CD4-positive, alpha-beta memory T cell (primary cell): ENCODE measurements around the gene SNRPD3. TPM values are rescaled to one million over a fixed set of nuclear protein-coding genes. Genes with fewer than 3 reads are reported as not detected.

ENCODE experiments used
- CTCF ChIA-PET: fragments of 350-600 bp; sonication (Branson Sonifier 250); formaldehyde crosslinking; loops from one replicate; lab custom pipeline; 2021; ENCODE audit warnings: inconsistent platforms; ENCODE audit not compliant: partially characterized antibody; lab: Charles Lee
- POLR2A ChIA-PET: fragments of 350-600 bp; sonication (Branson Sonifier 250); formaldehyde crosslinking; loops from one replicate; lab custom pipeline; 2021; ENCODE audit not compliant: partially characterized antibody; lab: Charles Lee
- DNase-seq, 5 donors: peaks; one replicate each; pipeline versions ENCODE4 v3.0.0 to v3.0.0-alpha.2; 2020 to 2022; ENCODE audit warnings: mixed read lengths in 1 of 5
- H3K27ac ChIP-seq: one replicate; pipeline ENCODE4 v1.7.0; 2013; ENCODE audit warnings: low read depth, low read length
- H3K27me3 ChIP-seq: 2 replicates; pipeline ENCODE4 v1.7.0; 2013; ENCODE audit warnings: mild to moderate bottlenecking, low read length, moderate library complexity; ENCODE audit not compliant: insufficient read depth
- H3K36me3 ChIP-seq: 2 replicates; pipeline ENCODE4 v1.7.0; 2013; ENCODE audit warnings: mild to moderate bottlenecking, low read length, moderate library complexity; ENCODE audit not compliant: insufficient read depth
- H3K4me1 ChIP-seq: 2 replicates; pipeline ENCODE4 v1.7.0; 2013; ENCODE audit warnings: mild to moderate bottlenecking, low read length, moderate library complexity; ENCODE audit not compliant: insufficient read depth
- H3K4me3 ChIP-seq, 2 donors: one replicate each; pipeline ENCODE4 v1.7.0; 2013; ENCODE audit warnings: low read length in 2 of 2, mild to moderate bottlenecking in 1 of 2
- H3K9me3 ChIP-seq, 2 donors: one replicate each; pipeline ENCODE4 v1.7.0; 2013; ENCODE audit warnings: low read length in 2 of 2, control low read depth in 1 of 2; ENCODE audit not compliant: control insufficient read depth in 1 of 2
- H3K27ac Mint-ChIP-seq, 7 donors: one replicate each; pipeline ENCODE4 v1.8.0; 2020 to 2021; ENCODE audit warnings: mixed read lengths in 7 of 7, mild to moderate bottlenecking in 6 of 7, inconsistent platforms in 3 of 7, moderate library complexity in 3 of 7
- H3K27me3 Mint-ChIP-seq, 2 donors: one replicate each; pipeline ENCODE4 v1.8.0; 2020 to 2021; ENCODE audit warnings: mixed read lengths in 2 of 2
- H3K36me3 Mint-ChIP-seq, 2 donors: one replicate each; pipeline ENCODE4 v1.8.0; 2020 to 2021; ENCODE audit warnings: mixed read lengths in 2 of 2, inconsistent platforms in 1 of 2, mild to moderate bottlenecking in 1 of 2
- H3K4me1 Mint-ChIP-seq, 4 donors: one replicate each; pipeline ENCODE4 v1.8.0; 2020 to 2021; ENCODE audit warnings: mixed read lengths in 4 of 4, mild to moderate bottlenecking in 1 of 4
- H3K4me3 Mint-ChIP-seq, 8 donors: one replicate each; pipeline ENCODE4 v1.8.0; 2020 to 2021; ENCODE audit warnings: mixed read lengths in 8 of 8, mild to moderate bottlenecking in 7 of 8, moderate library complexity in 6 of 8, inconsistent platforms in 3 of 8
- H3K9me3 Mint-ChIP-seq, 8 donors: one replicate each; pipeline ENCODE4 v1.8.0; 2020 to 2021; ENCODE audit warnings: mixed read lengths in 8 of 8, mild to moderate bottlenecking in 5 of 8, inconsistent platforms in 3 of 8, moderate library complexity in 1 of 8
- intact Hi-C: fragments of 100-400 bp; cut with micrococcal nuclease; formaldehyde crosslinking; loops from one replicate; pipeline ENCODE4 v1.15.1; 2023
- polyA plus RNA-seq, 2 donors: library from polyadenylated mRNA; unstranded; fragments of 300-500 nt; fragmentation: Illumina TruSeq; gene quantifications; one replicate each; pipeline ENCODE4 v1.2.3, GENCODE V29; 2021
- total RNA-seq, 2 experiments: library from RNA; stranded (reverse); gene quantifications; one replicate each; pipeline ENCODE4 v1.2.3, GENCODE V29; 2021

The SNRPD3 gene
- total and polyA plus RNA-seq, 4 experiments from 2014 or later: 62.6 to 102 (median 81.3) TPM

DNA sequence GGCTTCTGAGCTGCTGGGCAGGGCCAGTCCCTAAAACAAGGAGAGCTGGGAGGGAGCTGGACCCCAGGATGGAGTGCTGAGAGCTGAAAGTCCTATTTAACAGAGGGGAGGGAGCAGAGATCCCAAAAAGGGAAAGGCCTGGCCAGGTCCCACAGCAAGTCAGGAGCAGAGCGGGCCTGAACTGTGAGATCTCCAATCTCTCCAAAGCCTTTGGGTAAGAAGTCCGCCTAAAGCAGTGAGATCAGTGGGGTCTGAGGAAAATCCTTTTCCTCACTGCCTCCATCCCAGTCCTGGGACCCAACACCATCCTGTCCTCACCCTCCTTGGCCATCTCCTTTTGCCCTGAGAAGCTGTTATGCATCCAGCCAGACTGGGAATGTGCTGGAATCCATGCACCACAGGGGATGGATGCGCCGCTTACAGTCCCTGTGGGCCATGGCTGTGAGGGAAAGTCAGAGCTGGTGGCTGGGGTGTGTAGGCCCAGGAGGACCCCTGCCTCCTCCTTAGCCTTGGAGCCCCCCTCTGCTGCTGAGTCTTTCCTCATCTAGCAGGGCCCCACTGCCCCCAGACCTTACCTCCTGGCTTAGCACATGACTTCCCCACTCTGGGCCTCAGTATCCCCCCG is 28.5 kb downstream of the SNRPD3 start:
- no peak overlapping the region for H3K27ac Mint-ChIP-seq
- CTCF ChIA-PET: no interaction called here
- intact Hi-C loops: no loop called here

DNA sequence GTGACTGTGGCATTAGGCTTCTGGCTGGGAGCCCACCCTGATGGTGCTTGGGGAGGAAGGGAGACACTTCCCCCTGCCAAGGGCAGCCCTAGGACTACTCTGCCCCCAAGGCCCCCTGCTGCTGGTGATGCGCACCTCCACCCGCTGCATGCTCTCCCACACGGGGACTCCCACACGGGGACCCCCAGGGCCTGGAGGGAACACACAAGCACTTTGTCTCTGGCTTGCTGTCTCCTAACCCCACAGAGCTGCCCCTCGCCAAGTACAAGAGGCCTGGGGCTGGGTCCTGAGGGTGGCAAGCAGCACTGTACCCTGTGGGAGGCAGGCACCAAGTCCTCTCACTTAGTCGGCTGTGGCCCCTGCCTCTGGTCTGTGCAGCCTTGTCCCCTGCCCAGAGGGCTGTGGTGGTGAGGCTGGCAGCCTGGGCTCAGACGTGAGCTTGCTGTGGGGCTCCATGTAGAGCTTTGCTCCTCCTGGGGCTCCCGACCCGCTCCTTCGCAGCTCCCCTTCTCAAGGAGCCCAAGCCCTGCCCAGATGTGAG is 29.1 kb downstream of the SNRPD3 start:
- intact Hi-C loops: no loop called here
- Histone ChIP-seq H3K36me3 (no peaks in the 10 kb centered on the region), H3K27ac (no peak overlapping the region), H3K4me3 (no peak overlapping the region), H3K27me3 (no peaks in the 10 kb centered on the region), H3K9me3 (no peaks in the 10 kb centered on the region), H3K4me1 (no peaks in the 10 kb centered on the region)
- Mint-ChIP-seq H3K4me3 (no peak overlapping the region), H3K27ac (no peak overlapping the region), H3K4me1 (no peaks in the 10 kb centered on the region), H3K36me3 (no peaks in the 10 kb centered on the region), H3K9me3 (peaks cover 0 to 2% (median 0%) of the 10 kb centered on the region in 8 donors), H3K27me3 (no peaks in the 10 kb centered on the region)
- ChIA-PET POLR2A (no interaction called here), CTCF (no interaction called here)
- DNase-seq: no peak

More for the DNA sequence above, 28.5 kb downstream of the SNRPD3 start:
- H3K36me3 Mint-ChIP-seq: no peaks in the 10 kb centered on the region
- POLR2A ChIA-PET: no interaction called here
- no peaks in the 10 kb centered on the region for H3K27me3 Mint-ChIP-seq
- DNase-seq: no peak
- no peaks in the 10 kb centered on the region for H3K27me3 ChIP-seq
- no peak overlapping the region for H3K4me3 Mint-ChIP-seq
- H3K4me1 Mint-ChIP-seq: no peaks in the 10 kb centered on the region
- H3K27ac ChIP-seq: no peak overlapping the region
- no peaks in the 10 kb centered on the region for H3K9me3 ChIP-seq
- H3K9me3 Mint-ChIP-seq: peaks cover 0 to 2% (median 0%) of the 10 kb centered on the region in 8 donors
- H3K4me1 ChIP-seq: no peaks in the 10 kb centered on the region
- no peaks in the 10 kb centered on the region for H3K36me3 ChIP-seq
- no peak overlapping the region for H3K4me3 ChIP-seq

DNA sequence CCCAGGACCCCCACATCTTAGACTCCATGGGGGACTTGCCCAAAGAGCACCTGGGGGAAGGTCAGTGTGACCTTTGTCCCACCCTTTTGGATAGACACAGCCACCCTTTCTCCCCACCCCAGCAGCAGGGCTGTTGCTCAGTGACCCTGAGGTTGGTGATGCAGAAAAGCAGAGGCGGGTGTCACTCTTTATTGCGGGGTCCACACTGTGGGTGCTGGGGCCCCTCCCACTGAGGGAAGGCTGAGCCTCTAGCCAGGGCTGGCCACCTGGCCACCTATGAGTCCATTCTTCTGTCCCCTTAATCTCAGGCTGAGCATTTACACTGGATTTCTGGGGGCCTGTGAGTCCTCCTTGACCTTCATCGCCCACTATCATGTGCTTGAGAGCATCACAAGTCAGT is 29.7 kb downstream of the SNRPD3 start:
- Histone ChIP-seq H3K4me1 (no peaks in the 10 kb centered on the region), H3K36me3 (no peaks in the 10 kb centered on the region), H3K4me3 (no peak overlapping the region), H3K9me3 (no peaks in the 10 kb centered on the region), H3K27me3 (no peaks in the 10 kb centered on the region), H3K27ac (no peak overlapping the region)
- no peaks in the 10 kb centered on the region for H3K4me1 Mint-ChIP-seq
- intact Hi-C loops: no loop called here
- no peak for DNase-seq
- no peak overlapping the region for H3K27ac Mint-ChIP-seq
- peaks cover 0 to 2% (median 0%) of the 10 kb centered on the region in 8 donors for H3K9me3 Mint-ChIP-seq
- H3K4me3 Mint-ChIP-seq: no peak overlapping the region
- no peaks in the 10 kb centered on the region for H3K36me3 Mint-ChIP-seq
- ChIA-PET CTCF (no interaction called here), POLR2A (no interaction called here)
- no peaks in the 10 kb centered on the region for H3K27me3 Mint-ChIP-seq

DNA sequence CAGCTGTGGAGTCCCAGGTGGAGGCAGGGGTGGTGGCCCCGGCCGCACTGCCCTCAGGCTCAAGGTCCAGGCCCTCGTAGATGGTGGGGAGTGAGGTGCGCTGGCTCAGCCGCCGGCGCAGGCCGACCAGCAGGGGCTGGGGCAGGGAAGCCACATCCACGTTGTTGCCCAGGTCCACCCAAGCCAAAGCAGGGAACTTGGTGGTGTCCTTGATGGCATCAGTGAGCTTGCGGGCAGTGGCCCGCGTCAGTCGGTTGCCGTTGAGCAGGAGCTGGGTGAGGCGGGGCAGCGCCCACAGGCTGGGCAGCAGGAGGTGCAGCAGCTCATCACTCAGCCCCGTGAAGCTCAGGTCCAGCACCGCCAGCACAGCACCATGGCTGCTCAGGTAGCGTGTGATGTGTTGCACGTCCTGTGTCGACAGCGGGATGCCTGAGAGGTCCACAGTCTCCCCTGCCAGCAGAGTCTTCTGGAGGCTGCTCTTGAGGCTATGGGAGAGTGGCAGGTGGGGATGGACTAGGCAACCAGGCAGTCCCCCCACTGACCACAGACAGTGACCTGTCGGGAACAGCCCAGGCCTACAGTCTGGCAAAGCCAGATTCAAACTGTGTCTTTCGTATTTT is 30.2 kb downstream of the SNRPD3 start:
- Histone ChIP-seq H3K4me1 (no peaks in the 10 kb centered on the region), H3K36me3 (no peaks in the 10 kb centered on the region), H3K27ac (no peak overlapping the region), H3K9me3 (no peaks in the 10 kb centered on the region), H3K4me3 (no peak overlapping the region), H3K27me3 (no peaks in the 10 kb centered on the region)
- no peaks in the 10 kb centered on the region for H3K27me3 Mint-ChIP-seq
- no peaks in the 10 kb centered on the region for H3K4me1 Mint-ChIP-seq
- peaks cover 0 to 2% (median 0%) of the 10 kb centered on the region in 8 donors for H3K9me3 Mint-ChIP-seq
- no peak for DNase-seq
- H3K27ac Mint-ChIP-seq: no peak overlapping the region
- intact Hi-C loops: no loop called here
- ChIA-PET POLR2A (no interaction called here), CTCF (no interaction called here)
- H3K36me3 Mint-ChIP-seq: no peaks in the 10 kb centered on the region
- H3K4me3 Mint-ChIP-seq: no peak overlapping the region

DNA sequence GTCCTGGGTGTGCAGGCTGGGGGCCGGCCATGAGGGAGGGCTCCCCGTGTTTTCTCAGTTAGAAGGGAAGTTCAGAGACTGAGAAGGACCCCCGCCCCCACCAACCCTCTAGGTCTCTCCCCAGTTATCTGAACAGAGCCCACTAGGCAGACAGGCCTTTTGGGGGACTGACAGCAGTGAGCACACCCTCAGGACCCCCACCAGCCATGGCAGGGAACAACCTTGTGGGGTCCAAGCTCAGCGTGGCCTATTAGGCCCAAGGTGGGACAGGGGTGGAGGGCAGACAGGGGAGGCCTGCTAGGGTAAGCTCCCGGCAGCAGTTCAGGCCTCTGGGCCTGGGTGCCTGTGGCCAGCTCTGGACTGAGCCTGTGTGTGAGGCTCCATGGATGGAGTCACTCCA is 31.5 kb downstream of the SNRPD3 start:
- ChIA-PET POLR2A (no interaction called here), CTCF (no interaction called here)
- H3K36me3 Mint-ChIP-seq: no peaks in the 10 kb centered on the region
- H3K4me1 Mint-ChIP-seq: peaks cover 0 to 3% (median under 1%) of the 10 kb centered on the region in 4 donors
- no peaks in the 10 kb centered on the region for H3K27me3 Mint-ChIP-seq
- peaks cover 2% of the 10 kb centered on the region for H3K4me1 ChIP-seq
- H3K4me3 Mint-ChIP-seq: no peak overlapping the region
- intact Hi-C loops: no loop called here
- H3K36me3 ChIP-seq: no peaks in the 10 kb centered on the region
- no peaks in the 10 kb centered on the region for H3K9me3 Mint-ChIP-seq
- no peak overlapping the region for H3K4me3 ChIP-seq
- no peaks in the 10 kb centered on the region for H3K9me3 ChIP-seq
- no peak for DNase-seq
- H3K27ac Mint-ChIP-seq: no peak overlapping the region
- H3K27ac ChIP-seq: no peak overlapping the region
- H3K27me3 ChIP-seq: no peaks in the 10 kb centered on the region

DNA sequence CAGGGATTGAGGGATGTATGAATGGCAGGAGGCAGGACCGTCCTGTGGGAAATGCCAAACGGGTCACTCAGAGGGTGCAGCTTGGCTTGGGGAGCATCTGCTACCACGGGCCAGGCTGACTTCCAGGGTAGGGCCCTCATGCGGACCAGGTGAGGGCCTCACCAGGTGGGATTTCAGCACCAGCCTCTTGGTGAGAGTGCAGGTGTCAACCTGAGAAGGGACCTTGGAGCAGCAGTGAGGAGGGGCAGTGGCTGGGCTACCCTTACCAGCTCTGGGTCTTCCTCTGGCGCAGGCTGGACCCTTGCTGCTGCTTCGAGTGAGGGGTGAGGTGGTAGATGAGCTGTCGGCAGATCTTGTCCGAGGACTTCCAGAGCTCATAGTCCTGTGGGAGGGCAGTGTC is 32.1 kb downstream of the SNRPD3 start:
- Histone ChIP-seq H3K27me3 (no peaks in the 10 kb centered on the region), H3K4me3 (no peak overlapping the region), H3K27ac (no peak overlapping the region), H3K4me1 (peaks cover 4% of the 10 kb centered on the region), H3K9me3 (no peaks in the 10 kb centered on the region), H3K36me3 (no peaks in the 10 kb centered on the region)
- H3K27ac Mint-ChIP-seq: no peak overlapping the region
- no peak for DNase-seq
- H3K27me3 Mint-ChIP-seq: no peaks in the 10 kb centered on the region
- H3K9me3 Mint-ChIP-seq: no peaks in the 10 kb centered on the region
- H3K36me3 Mint-ChIP-seq: no peaks in the 10 kb centered on the region
- peaks cover 0 to 6% (median 2%) of the 10 kb centered on the region in 4 donors for H3K4me1 Mint-ChIP-seq
- intact Hi-C loops: no loop called here
- CTCF ChIA-PET: no interaction called here
- POLR2A ChIA-PET: no interaction called here
- H3K4me3 Mint-ChIP-seq: no peak overlapping the region

DNA sequence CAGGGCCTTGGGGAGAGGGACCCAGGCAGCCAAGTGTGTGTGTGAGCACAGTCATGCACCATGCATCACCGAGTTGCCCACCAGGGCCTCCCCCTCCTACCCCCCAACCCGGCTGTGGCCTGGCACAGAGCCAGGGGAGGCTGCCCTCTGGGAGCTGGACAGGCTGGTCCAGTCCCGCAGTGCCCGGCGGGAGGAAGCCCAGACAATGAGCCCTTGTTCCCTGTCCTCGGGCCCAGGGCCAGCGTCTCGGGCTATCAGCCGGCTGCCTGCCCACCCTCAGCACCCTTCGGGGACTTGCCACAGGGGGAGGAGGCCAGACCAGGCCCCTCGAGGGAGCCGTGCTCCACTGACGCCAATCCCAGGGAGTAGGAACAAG is 32.6 kb downstream of the SNRPD3 start:
- intact Hi-C loops: no loop called here
- CTCF ChIA-PET: no interaction called here
- no peaks in the 10 kb centered on the region for H3K9me3 ChIP-seq

More for the DNA sequence above, 32.6 kb downstream of the SNRPD3 start:
- POLR2A ChIA-PET: no interaction called here
- Histone ChIP-seq H3K4me1 (peaks cover 4% of the 10 kb centered on the region), H3K27ac (no peak overlapping the region), H3K4me3 (no peak overlapping the region), H3K27me3 (no peaks in the 10 kb centered on the region), H3K36me3 (no peaks in the 10 kb centered on the region)
- H3K4me1 Mint-ChIP-seq: peaks cover 0 to 6% (median 2%) of the 10 kb centered on the region in 4 donors
- no peaks in the 10 kb centered on the region for H3K27me3 Mint-ChIP-seq
- H3K4me3 Mint-ChIP-seq: no peak overlapping the region
- no peaks in the 10 kb centered on the region for H3K36me3 Mint-ChIP-seq
- no peak overlapping the region for H3K27ac Mint-ChIP-seq
- DNase-seq: no peak
- H3K9me3 Mint-ChIP-seq: no peaks in the 10 kb centered on the region
